Gastrocnemius medialis (tissue), 4 donors: ENCODE measurements around the gene ZNF737. TPM values are rescaled to one million over a fixed set of nuclear protein-coding genes. Genes with fewer than 3 reads are reported as not detected.
"Not testable (repeated sequence)": the region's sequence is repeated elsewhere in the genome, so short reads cannot be mapped to it uniquely, and the experiment has no call there.

Source experiments
- ATAC-seq, 2 donors: fragments of 150-250 bp; one replicate each; pipeline ENCODE4 v1.9.1; 2016
- DNase-seq, 2 donors: peaks; one replicate each; pipeline ENCODE4 v3.0.0-alpha.2; 2019
- H3K27ac ChIP-seq, 4 donors: fragments of 200-600 bp; sonication (generic); 1 replicate in 1 of 4; 2 replicates in 3 of 4; pipeline ENCODE4 v1.5.1; 2016 to 2018; ENCODE audit warnings: mild to moderate bottlenecking in 2 of 4, moderate library complexity in 1 of 4
- H3K27me3 ChIP-seq, 3 donors: fragments of 200-600 bp; sonication (generic) in 2 of 3; 1 replicate in 1 of 3; 2 replicates in 2 of 3; pipeline versions ENCODE4 v1.5.1 to v1.6.0; 2016 to 2019; ENCODE audit warnings: mild to moderate bottlenecking in 1 of 3, moderate library complexity in 1 of 3
- H3K36me3 ChIP-seq, 2 donors: fragments of 200-600 bp; sonication (generic) in 1 of 2; one replicate each; pipeline ENCODE4 v1.5.1; 2017 to 2018
- H3K4me1 ChIP-seq, 2 donors: fragments of 200-600 bp; sonication (generic) in 1 of 2; one replicate each; pipeline ENCODE4 v1.5.1; 2016 to 2017; ENCODE audit warnings: mild to moderate bottlenecking in 2 of 2
- H3K4me3 ChIP-seq, 4 donors: fragments of 200-600 bp; sonication (generic) in 3 of 4; 1 replicate in 1 of 4; 2 replicates in 3 of 4; pipeline ENCODE4 v1.5.1; 2016 to 2019; ENCODE audit warnings: mild to moderate bottlenecking in 2 of 4
- H3K9me3 ChIP-seq, 3 donors: fragments of 200-600 bp; sonication (generic) in 2 of 3; 1 replicate in 1 of 3; 2 replicates in 2 of 3; pipeline ENCODE4 v1.5.1; 2016 to 2019
- POLR2A ChIP-seq, 2 donors: fragments of 450-650 bp; IDR thresholded peaks; one replicate each; pipeline ENCODE4 v1.6.1; 2017; ENCODE audit warnings: antibody characterized with exemption in 2 of 2, mild to moderate bottlenecking in 2 of 2, moderate library complexity in 2 of 2
- in situ Hi-C, 4 donors: fragments of 200-750 bp; cut with MboI; loops; one replicate each; pipeline versions ENCODE4 v1.15.0 to v1.8.0; 2017; ENCODE audit warnings: low sequenced_read_pairs in 4 of 4
- intact Hi-C: fragments of 100-400 bp; cut with DNase I; formaldehyde crosslinking; loops from one replicate; pipeline ENCODE4 v1.15.1; 2023; ENCODE audit warnings: low total_unique reads
- total RNA-seq, 4 donors: library from RNA; depleted of rRNA; stranded (reverse); fragments of >200 nt; gene quantifications; one replicate each; pipeline versions ENCODE4 v1.1.0 to v1.2.3, GENCODE V29; 2016
- TF ChIP-seq, protein P1 (sequence below), 5 experiments: fragments of 450-650 bp in 3 of 5; fragments of 200-600 bp in 2 of 5; sonication (generic) in 2 of 5; IDR thresholded peaks in 4 of 5; conservative IDR thresholded peaks in 1 of 5; 1 replicate in 4 of 5; 2 replicates in 1 of 5; pipeline ENCODE4 v1.5.1; 2016 to 2019; ENCODE audit warnings: antibody characterized with exemption in 5 of 5, mild to moderate bottlenecking in 3 of 5, moderate library complexity in 3 of 5

The ZNF737 gene
- total RNA-seq, 4 donors from 2014 or later = 0.95 to 5.4 (median 2.2) TPM

DNA sequence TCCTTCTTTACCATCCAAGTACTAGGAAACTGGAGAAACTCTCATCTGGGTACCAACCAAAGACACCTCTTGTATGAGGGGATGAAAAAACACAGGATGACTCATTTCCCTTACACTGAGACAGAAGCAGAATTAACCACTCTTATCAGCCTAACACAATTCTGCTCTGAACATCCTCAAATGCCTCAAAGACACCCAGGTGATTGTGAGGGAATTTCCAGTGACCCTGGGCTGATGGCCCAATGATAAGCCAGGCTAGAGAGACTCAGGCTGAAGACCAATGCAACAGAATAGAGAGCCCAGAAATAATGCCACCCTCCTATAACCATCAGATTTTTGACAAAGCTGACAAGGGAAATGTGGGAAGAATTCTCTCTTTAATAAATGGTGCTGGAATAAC, 7.0 kb downstream of the ZNF737 start:
- no peak overlapping the region for H3K4me3 ChIP-seq
- no peak overlapping the region for H3K27ac ChIP-seq
- peaks cover 0 to 19% of the 10 kb centered on the region in 2 donors for H3K36me3 ChIP-seq
- peaks cover 0 to 7% (median 4%) of the 10 kb centered on the region in 3 donors for H3K9me3 ChIP-seq
- H3K27me3 ChIP-seq = no peaks in the 10 kb centered on the region
- TF ChIP-seq POLR2A (IDR thresholded peaks at IDR 0.05) = no peak
- TF ChIP-seq, protein P1, sequence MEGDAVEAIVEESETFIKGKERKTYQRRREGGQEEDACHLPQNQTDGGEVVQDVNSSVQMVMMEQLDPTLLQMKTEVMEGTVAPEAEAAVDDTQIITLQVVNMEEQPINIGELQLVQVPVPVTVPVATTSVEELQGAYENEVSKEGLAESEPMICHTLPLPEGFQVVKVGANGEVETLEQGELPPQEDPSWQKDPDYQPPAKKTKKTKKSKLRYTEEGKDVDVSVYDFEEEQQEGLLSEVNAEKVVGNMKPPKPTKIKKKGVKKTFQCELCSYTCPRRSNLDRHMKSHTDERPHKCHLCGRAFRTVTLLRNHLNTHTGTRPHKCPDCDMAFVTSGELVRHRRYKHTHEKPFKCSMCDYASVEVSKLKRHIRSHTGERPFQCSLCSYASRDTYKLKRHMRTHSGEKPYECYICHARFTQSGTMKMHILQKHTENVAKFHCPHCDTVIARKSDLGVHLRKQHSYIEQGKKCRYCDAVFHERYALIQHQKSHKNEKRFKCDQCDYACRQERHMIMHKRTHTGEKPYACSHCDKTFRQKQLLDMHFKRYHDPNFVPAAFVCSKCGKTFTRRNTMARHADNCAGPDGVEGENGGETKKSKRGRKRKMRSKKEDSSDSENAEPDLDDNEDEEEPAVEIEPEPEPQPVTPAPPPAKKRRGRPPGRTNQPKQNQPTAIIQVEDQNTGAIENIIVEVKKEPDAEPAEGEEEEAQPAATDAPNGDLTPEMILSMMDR (IDR thresholded peaks at IDR 0.05 in 4 of 5, conservative IDR thresholded peaks at IDR 0.05 in 1 of 5) = no peak
- in situ Hi-C loops (no loop called here), intact Hi-C loops (no loop called here)
- DNase-seq (no peak), ATAC-seq (no peak)
- no peaks in the 10 kb centered on the region for H3K4me1 ChIP-seq

DNA sequence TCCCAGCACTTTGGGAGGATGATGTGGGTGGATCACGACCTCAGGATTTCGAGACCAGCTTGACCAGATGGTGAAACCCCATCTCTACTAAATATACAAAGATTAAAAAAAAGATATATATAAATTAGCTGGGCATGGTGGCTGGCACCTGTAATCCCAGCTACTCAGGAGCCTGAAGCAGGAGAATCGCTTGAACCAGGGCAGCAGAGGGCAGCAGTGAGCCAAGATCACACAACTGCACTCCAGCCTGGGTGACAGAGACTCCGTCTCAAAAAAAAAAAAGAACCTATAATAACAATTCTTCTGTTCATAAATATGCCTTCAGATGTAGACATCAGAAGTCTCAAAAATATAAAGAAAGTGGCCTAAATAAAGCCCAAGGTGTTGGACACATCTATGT, 7.6 kb downstream of the ZNF737 start:
- no peak for ATAC-seq
- TF ChIP-seq POLR2A (IDR thresholded peaks at IDR 0.05) = no peak
- TF ChIP-seq, protein P1 (IDR thresholded peaks at IDR 0.05 in 4 of 5, conservative IDR thresholded peaks at IDR 0.05 in 1 of 5) = no peak
- no peak overlapping the region for H3K27ac ChIP-seq
- intact Hi-C loops = no loop called here
- no peak for DNase-seq
- H3K9me3 ChIP-seq = peaks cover 0 to 8% (median 4%) of the 10 kb centered on the region in 3 donors
- H3K36me3 ChIP-seq = peaks cover 0 to 22% of the 10 kb centered on the region in 2 donors
- H3K4me1 ChIP-seq = no peaks in the 10 kb centered on the region
- H3K4me3 ChIP-seq = no peak overlapping the region
- H3K27me3 ChIP-seq = no peaks in the 10 kb centered on the region
- in situ Hi-C loops = no loop called here

DNA sequence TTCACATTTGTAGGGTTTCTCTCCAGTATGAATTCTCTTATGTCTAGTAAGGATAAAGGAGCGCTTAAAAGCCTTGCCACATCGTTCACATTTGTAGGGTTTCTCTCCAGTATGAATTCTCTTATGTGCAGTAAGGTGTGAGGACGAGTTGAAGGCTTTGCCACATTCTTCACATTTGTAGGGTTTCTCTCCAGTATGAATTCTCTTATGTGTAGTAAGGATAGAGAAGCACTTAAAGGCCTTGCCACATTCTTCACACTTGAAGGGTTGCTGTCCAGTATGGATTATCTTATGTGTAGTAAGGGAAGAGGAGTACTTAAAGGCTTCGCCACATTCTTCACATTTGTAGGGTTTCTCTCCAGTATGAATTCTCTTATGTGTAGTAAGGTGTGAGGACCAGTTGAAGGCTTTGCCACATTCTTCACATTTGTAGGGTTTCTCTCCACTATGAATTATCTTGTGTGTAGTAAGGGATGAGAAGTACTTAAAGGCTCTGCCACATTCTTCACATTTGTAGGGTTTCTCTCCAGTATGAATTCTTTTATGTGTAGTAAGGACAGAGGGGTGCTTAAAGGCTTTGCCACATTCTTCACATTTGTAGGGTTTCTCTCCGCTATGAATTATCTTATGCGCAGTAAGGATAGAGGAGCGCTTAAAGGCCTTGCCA, 20.8 kb downstream of the ZNF737 start:
- DNase-seq, ATAC-seq, H3K27me3 ChIP-seq, H3K27ac ChIP-seq, in situ Hi-C loops, intact Hi-C loops, H3K4me1 ChIP-seq: not testable (repeated sequence)
- H3K4me3 ChIP-seq = peak overlapping the region in 2 of 4 donors; percentile 21 to 47
- H3K9me3 ChIP-seq = peaks cover 0 to 81% (median 56%) of the 10 kb centered on the region in 3 donors
- H3K36me3 ChIP-seq = peaks cover 8 to 90% of the 10 kb centered on the region in 2 donors

DNA sequence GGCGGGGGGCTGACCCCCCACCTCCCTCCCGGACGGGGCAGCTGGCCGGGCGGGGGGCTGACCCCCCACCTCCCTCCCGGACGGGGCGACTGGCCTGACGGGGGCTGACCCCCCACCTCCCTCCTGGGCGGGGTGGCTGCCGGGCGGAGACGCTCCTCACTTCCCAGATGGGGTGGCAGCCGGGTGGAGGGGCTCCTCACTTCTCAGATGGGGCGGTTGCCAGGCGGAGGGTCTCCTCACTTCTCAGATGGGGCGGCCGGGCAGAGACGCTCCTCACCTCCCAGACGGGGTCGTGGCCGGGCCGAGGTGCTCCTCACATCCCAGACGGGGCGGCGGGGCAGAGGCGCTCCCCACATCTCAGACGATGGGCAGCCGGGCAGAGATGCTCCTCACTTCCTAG, 35.3 kb downstream of the ZNF737 start:
- H3K36me3 ChIP-seq, H3K27me3 ChIP-seq, H3K4me3 ChIP-seq, H3K4me1 ChIP-seq, in situ Hi-C loops, DNase-seq, intact Hi-C loops, ATAC-seq, H3K27ac ChIP-seq: not testable (repeated sequence)
- H3K9me3 ChIP-seq = peaks cover 0 to 11% (median 7%) of the 10 kb centered on the region in 3 donors

DNA sequence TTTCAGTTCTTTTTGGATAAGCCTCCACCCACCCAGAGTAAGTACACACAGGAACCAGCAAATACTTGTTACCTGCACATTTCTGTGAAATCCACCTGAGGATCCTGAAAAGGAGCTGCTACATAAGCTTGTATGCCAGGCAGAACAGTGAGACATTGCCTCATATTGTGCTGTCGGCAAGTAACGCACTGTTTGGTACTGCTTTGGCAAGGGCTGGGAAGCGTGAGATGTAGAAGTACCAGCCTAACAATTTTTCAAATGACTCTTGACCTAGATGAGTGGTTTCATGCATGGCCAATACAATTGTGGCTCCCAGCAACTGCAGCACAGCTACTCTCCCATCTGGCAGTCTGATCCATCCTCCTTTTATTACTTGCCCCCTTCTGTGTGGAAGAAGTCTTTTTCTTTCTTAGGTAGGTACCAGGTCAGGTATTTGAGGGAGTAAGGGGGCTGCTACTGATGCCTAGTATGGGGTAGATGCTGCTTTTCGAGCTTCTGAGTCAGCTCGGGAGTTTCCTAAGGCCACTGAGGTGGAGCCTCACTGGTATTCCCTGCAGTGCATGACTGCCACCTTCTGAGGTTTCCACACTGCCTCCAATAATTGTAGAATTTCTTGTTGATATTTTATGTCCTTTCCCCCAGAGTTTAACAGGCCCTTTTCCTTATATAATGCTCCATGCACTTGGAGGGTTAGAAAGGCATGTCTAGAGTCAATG, 52.2 kb downstream of the ZNF737 start:
- DNase-seq (no peak), ATAC-seq (no peak)
- Histone ChIP-seq H3K9me3 (no peaks in the 10 kb centered on the region), H3K4me1 (no peaks in the 10 kb centered on the region), H3K27me3 (no peaks in the 10 kb centered on the region), H3K36me3 (no peaks in the 10 kb centered on the region), H3K4me3 (no peak overlapping the region), H3K27ac (no peak overlapping the region)
- in situ Hi-C loops (no loop called here), intact Hi-C loops (no loop called here)
- no peak for TF ChIP-seq POLR2A (IDR thresholded peaks at IDR 0.05)
- TF ChIP-seq, protein P1 (IDR thresholded peaks at IDR 0.05 in 4 of 5, conservative IDR thresholded peaks at IDR 0.05 in 1 of 5) = no peak
